Activated naive CD4-positive, alpha-beta T cell treated with anti-CD3 and anti-CD28 coated beads, Interleukin-2, amount 50 U/mL, for 72 hours (primary cell): ENCODE data around the gene TMEM254. TPM values are rescaled to one million over a fixed set of nuclear protein-coding genes. Genes with fewer than 3 reads are reported as not detected.
"Not testable (repeated sequence)": the region's sequence is repeated elsewhere in the genome, so short reads cannot be mapped to it uniquely, and the experiment has no call there.

Experiments used
- ATAC-seq, 2 donors: fragments of 150-1000 bp; cut with Tn5 transposase; 2 replicates each; pipeline ENCODE4 v1.10.0; 2021; ENCODE audit warnings: mild to moderate bottlenecking in 2 of 2, moderate library complexity in 2 of 2
- DNase-seq, 2 donors: peaks; one replicate each; pipeline ENCODE4 v3.0.0; 2021 to 2022; ENCODE audit warnings: low spot score in 2 of 2
- H3K27ac Mint-ChIP-seq, 2 donors: one replicate each; pipeline ENCODE4 v1.8.0; 2022; ENCODE audit warnings: mild to moderate bottlenecking in 2 of 2, mixed read lengths in 2 of 2
- H3K36me3 Mint-ChIP-seq, 2 donors: one replicate each; pipeline ENCODE4 v1.8.0; 2022; ENCODE audit warnings: mixed read lengths in 2 of 2
- H3K9me3 Mint-ChIP-seq, 2 donors: one replicate each; pipeline ENCODE4 v1.8.0; 2022; ENCODE audit warnings: mixed read lengths in 2 of 2
- total RNA-seq, 2 donors: library from RNA; stranded (reverse); gene quantifications; one replicate each; pipeline ENCODE4 v1.2.3, GENCODE V29; 2022

The TMEM254 gene, protein sequence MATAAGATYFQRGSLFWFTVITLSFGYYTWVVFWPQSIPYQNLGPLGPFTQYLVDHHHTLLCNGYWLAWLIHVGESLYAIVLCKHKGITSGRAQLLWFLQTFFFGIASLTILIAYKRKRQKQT
- 10 to 100 TPM in 1 of 2 donors, 1 to 10 TPM in 1; 4.8 to 17.1 TPM for total RNA-seq

DNA sequence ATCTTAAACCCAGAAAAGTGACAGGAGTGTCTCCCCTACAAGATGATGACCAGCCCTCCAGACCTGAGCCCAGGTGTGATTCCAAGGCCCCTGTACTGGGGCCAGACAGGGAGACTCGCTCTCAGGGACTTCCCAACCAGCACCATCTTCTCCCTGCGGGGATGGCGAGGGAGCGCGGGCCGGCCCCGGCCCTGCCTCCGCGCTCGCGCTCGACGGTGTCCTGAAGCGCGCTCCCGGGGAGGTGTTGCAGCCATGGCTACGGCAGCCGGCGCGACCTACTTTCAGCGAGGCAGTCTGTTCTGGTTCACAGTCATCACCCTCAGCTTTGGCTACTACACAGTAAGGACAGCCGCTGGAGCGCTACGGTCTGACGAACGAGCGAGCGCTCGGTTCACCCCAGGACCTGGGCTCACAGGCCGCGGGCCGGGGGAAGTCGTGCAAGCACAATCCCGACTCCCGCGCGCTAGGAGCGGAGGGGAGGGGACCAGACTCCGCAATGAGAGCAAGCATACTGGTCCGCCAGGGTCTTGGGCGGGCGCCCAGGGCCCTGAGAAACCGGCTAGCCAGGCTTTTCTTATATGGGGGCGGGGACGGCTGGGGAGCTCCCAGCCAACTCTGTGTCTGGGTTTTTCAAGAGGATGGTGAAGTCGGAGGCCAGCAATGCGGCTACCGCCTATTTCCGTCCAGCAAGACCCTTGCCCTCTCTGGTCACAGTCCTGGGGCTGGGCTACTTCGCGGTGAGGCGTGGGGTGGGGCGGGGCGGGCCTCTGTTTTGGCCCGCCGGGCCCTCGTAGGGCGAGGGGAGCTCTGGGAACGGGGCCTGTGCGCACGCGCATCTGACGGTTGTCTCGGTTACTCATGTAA lies at the start of gene TMEM254:
Gene TMEM254 (plus strand): TSS at position 218 of the 864 bp plus-strand sequence. CDS start 35 bp downstream, at position 253.
- peak; percentile 75 to 76 for ATAC-seq
- DNase-seq, result peak; percentile 80 to 83
- H3K9me3 Mint-ChIP-seq, result no peaks in the 10 kb centered on the region
- peaks cover 5% of the 10 kb centered on the region in 2 donors for H3K36me3 Mint-ChIP-seq
- peak within 1 kb of the TSS; percentile 92 to 99 for H3K27ac Mint-ChIP-seq

DNA sequence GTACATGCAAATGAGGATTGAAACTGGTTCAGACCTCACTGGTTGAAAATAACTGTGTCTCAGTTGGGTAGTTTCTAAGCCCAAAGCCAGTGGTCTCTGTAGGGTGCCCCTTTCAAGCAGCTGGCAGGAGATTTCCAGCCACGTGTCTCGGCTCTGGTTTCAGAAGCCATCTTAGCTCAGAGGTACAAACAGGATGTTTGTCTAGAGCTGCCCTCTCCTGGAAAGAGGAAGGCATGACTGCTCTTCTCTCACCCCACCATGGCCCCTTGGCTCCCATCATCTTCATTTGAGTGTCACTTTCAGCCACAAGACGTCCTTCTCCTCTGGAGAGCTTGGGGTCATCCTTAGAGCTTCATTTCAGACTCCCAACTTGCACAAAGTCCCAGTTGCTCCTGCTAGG lies 49.3 kb upstream of the TMEM254 start:
- not testable (repeated sequence) for H3K36me3 Mint-ChIP-seq, H3K9me3 Mint-ChIP-seq, DNase-seq
- ATAC-seq, result peak in 1 of 2 donors; percentile 50
- H3K27ac Mint-ChIP-seq, result peak overlapping the region in 1 of 2 donors; percentile 79

DNA sequence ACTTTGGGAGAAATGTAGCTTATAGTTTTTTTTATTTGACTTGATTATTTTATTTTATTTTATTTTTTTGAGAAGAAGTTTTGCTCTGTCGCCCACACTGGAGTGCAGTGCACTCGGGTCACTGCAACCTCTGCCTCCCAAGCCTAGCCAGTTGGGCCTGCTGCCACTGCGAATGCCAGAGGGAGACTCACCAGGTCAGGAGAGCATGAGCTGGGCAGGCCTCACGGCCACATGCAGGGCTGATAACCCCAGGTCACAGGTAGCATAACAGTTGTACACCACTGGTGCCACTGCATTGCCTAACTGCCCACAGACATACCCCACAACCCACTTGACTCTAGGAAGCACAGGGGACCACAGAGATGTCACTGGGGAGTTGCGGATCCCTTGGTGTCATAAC lies 48.6 kb upstream of the TMEM254 start:
- not testable (repeated sequence) for H3K36me3 Mint-ChIP-seq, H3K27ac Mint-ChIP-seq, DNase-seq, ATAC-seq, H3K9me3 Mint-ChIP-seq

DNA sequence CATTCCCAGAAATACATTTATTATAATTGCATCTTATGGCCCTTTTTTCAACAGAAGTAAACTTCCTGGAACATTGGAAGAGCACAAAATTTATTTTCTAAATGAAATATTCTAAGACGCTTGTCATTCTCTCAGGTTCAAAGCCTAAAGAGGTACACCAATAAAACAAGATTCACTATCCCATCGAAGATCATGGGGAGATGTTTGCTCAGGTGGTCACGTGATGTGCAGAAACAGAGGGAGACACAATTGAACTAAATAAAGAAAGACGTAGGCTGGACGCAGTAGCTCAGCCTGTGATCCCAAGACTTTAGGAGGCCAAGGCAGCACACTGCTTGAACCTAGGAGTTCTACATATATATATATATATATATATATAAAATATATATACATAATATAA lies 46.0 kb upstream of the TMEM254 start:
- DNase-seq (no peak), ATAC-seq (no peak)
- Mint-ChIP-seq H3K36me3 (no peaks in the 10 kb centered on the region), H3K27ac (no peak overlapping the region), H3K9me3 (no peaks in the 10 kb centered on the region)

DNA sequence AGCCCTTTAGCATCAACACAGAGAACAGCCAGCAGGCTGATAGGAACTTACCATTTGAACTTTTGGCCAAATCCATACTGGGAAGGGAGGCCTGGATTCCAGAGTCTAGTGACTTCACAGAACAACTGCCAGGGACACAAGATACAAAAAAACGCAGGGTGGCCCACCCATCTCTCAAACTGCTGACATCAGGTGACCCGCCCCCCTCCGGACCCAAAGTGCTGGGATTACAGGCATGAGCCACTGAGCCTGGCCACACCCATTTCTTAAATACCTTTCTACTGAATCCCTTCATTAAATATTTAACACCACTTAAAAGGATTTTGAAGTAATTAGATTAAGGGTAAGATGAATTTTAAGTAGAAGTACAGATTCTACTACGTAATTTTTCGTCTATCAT lies 43.7 kb upstream of the TMEM254 start:
- not testable (repeated sequence) for DNase-seq, H3K27ac Mint-ChIP-seq, H3K36me3 Mint-ChIP-seq, ATAC-seq, H3K9me3 Mint-ChIP-seq

DNA sequence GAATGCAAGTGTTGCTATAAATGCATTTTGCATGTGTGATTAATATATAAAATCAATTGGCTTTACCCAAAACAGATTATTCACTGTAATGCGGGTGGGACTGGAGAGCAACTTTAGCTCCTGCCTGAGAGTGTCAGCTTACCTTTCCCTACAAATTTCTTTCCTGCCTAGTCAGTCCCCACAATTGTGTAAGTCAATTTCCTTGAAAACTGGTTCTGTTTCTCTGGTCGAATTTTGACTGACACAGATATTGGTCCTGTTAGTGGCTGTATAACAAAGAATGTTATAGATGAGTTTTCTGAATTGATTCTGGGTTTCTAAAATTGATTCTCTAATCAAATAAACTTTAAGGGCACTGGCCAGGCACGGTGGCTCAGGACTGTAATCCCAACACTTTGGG lies 43.0 kb upstream of the TMEM254 start:
- ATAC-seq, H3K36me3 Mint-ChIP-seq, DNase-seq, H3K9me3 Mint-ChIP-seq, H3K27ac Mint-ChIP-seq: not testable (repeated sequence)

DNA sequence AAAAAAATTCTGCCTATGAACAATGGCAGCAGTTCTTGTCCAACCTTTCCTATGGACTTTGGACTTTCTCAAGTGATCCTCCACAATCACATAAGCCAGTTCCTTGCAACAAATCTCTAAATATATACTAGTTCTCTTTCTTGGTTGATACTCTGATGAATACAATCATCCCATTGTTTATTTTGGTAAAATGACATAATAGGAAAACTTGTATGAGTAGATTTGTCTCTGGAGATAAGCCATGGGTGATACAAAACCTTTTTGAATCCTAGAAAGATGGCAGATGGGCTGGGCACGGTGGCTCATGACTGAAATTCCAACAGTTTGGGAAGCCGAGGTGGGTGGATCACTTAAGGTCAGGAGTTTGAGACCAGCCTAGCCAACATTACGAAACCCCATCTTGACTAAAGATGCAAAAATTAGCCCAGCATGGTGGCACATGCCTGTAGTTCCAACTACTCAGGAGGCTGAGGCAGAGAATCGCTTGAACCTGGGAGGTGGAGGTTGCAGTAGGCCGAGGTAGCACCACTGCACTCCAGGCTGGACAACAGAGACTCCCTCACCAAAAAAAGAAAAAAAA lies 41.5 kb upstream of the TMEM254 start:
- not testable (repeated sequence) for ATAC-seq, H3K9me3 Mint-ChIP-seq, H3K27ac Mint-ChIP-seq, H3K36me3 Mint-ChIP-seq, DNase-seq

DNA sequence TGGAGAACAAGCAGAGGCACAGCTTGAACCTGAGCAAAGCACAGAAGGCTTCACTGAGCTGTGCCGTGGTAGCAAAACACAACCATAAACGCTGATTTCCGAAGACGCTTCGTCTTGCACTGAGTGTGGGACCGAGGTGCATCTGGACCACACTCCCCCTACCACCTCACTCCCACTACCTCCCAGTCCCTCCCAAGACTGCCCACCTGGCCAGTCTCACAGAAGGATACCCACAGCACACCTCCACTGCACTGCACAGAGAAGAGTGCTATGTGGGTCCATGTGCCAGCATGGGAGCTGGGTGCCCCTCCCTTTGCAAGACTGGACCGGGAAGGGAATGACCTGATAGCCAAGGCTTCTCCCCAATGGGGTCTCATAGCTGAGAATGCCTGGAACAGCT lies 40.2 kb upstream of the TMEM254 start:
- H3K9me3 Mint-ChIP-seq, H3K27ac Mint-ChIP-seq, ATAC-seq, DNase-seq, H3K36me3 Mint-ChIP-seq: not testable (repeated sequence)

DNA sequence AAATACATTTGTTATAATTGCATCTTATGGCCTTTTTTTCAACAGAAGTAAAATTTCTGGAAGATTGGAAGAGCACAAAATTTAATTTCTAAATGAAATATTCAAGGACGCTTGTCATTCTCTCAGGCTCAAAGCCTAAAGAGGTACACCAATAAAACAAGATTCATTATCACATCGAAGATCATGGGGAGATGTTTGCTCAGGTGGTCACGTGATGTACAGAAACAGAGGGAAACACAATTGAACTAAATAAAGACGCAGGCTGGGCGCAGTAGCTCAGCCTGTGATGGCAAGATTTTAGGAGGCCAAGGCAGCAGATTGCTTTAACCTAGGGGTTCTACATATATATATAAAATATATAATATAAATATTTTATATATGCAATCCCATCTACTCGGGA lies 37.3 kb upstream of the TMEM254 start:
- H3K9me3 Mint-ChIP-seq, result no peaks in the 10 kb centered on the region
- no peak for ATAC-seq
- H3K27ac Mint-ChIP-seq, result no peak overlapping the region

DNA sequence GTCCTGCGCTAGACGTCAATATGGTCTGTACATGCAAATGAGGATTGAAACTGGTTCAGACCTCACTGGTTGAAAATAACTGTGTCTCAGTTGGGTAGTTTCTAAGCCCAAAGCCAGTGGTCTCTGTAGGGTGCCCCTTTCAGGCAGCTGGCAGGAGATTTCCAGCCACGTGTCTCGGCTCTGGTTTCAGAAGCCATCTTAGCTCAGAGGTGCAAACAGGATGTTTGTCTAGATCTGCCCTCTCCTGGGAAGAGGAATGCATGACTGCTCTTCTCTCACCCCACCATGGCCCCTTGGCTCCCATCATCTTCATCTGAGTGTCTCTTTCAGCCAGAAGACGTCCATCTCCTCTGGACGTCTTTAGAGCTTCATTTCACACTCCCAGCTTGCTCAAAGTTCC lies 33.5 kb upstream of the TMEM254 start:
- DNase-seq, H3K27ac Mint-ChIP-seq, H3K36me3 Mint-ChIP-seq, ATAC-seq, H3K9me3 Mint-ChIP-seq: not testable (repeated sequence)

More for the DNA sequence above, 37.3 kb upstream of the TMEM254 start:
- no peak for DNase-seq
- no peaks in the 10 kb centered on the region for H3K36me3 Mint-ChIP-seq

DNA sequence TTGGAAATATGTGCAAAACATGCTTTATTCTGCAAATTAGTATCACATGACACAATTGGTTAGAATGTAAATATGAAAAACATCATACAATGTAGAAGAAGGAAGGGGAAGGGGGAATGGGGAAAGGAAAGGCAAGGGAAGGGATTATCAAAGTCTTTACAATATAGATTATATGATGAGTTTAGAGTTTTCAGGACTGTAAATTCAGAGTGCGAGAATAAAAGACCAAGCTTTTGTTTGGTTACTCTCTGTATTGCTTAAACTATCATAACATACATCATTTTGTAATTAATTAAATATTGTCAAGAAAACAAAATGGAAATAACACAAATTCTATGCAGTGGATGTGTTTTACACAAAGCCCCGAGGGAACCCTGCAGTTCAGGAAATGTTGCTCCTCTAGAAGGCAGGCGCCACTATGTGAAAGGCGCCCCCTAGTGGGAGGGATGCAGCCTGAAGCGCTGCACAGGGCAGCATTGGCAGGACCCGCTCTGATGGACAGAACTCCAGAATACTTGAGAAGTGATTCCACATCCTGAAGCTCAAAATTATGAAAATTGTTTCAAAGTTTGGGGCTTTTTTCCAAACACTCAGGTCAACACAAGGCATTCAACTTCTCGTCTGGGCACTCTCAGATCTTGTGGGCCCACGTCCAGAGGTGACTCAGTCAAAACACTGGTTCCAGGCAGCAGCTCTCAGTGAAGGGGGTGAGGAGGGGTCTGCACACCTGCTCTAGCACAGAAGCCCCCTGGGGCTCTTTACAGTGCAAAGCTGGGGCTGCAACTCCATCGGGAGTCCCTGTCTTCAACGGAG lies 31.6 kb upstream of the TMEM254 start:
- ATAC-seq (peak; percentile 89 to 91), DNase-seq (peak; percentile 64 to 88)
- H3K27ac Mint-ChIP-seq, result no peak overlapping the region
- no peaks in the 10 kb centered on the region for H3K9me3 Mint-ChIP-seq
- no peaks in the 10 kb centered on the region for H3K36me3 Mint-ChIP-seq

DNA sequence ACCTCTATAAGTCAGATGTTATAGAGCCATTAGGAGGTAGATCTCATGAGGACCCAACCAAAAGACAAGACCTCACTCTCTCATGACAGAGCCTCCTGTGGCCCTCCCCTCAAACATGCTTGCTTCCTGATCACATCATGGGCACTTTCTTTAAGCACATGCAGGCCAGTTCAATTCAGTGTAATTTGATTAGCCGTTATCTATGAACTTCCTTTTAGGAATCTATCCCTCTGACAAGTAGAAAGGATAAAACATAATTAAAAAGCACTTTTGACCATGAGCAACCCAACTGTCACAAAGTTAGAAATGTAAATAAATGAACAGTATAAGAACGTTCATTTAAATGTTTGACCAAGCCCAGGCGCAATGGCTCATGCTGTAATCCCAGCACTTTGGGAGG lies 27.7 kb upstream of the TMEM254 start:
- no peaks in the 10 kb centered on the region for H3K9me3 Mint-ChIP-seq
- ATAC-seq (no peak), DNase-seq (no peak)
- no peaks in the 10 kb centered on the region for H3K36me3 Mint-ChIP-seq
- no peak overlapping the region for H3K27ac Mint-ChIP-seq

DNA sequence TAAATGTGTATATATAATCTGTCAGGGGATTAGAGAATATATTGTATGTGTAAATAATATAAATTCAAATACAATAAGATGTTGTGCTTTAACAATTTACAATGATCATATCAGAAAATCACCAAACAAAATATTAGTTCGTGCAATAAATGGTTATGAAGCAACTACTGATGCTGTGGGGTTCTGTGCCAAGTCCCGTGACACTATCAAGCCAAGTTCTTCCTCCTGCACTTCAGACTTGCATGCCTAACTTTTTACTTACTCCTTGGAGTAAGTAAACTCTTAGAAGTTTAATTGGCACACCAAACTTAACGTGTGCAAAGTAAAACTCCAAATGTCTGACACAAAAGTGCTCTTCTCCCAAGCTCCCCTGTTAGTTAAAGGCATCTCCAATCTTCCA lies 26.5 kb upstream of the TMEM254 start:
- Mint-ChIP-seq H3K36me3 (no peaks in the 10 kb centered on the region), H3K27ac (no peak overlapping the region), H3K9me3 (no peaks in the 10 kb centered on the region)
- DNase-seq, result no peak
- no peak for ATAC-seq

DNA sequence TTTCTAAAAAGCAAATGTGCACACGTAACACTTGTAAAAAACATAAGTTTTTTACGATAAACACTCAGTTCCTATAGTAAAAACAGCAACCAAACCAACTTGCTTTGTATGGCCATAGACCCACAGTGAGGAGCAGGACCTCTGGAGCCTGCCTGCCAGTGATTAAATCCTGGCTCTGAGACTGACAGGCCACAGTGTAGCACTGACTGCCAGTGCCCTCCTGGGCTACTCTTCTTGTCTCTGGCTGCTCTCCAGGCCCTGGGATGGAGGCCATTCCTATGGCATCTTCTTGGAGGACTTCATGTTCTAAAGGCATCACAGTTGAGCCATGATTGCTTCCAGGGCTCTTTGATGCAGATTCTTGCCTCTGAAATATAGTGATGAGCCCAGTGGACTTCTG lies 22.7 kb upstream of the TMEM254 start:
- Mint-ChIP-seq H3K36me3 (no peaks in the 10 kb centered on the region), H3K9me3 (no peaks in the 10 kb centered on the region), H3K27ac (no peak overlapping the region)
- ATAC-seq, result no peak
- DNase-seq, result no peak

DNA sequence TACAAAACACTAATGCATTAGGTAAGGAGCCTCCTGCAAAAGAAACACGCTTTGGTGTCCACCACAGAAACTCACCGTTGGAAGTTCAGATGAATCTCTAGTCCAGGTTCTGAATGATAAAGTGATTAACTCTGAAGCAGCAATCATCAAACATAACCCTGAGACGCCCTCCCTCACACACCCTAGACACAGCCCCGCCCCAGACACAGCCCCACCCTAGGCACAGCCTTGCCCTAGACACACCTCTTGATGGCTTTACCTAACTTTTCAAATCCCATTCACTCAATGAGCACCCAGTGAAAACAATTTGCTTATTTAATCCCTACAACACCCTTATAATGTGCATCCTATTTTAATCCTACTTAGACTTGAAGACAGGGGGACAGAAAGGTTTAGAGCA lies 21.3 kb upstream of the TMEM254 start:
- DNase-seq (no peak), ATAC-seq (no peak)
- Mint-ChIP-seq H3K27ac (no peak overlapping the region), H3K9me3 (no peaks in the 10 kb centered on the region), H3K36me3 (no peaks in the 10 kb centered on the region)

DNA sequence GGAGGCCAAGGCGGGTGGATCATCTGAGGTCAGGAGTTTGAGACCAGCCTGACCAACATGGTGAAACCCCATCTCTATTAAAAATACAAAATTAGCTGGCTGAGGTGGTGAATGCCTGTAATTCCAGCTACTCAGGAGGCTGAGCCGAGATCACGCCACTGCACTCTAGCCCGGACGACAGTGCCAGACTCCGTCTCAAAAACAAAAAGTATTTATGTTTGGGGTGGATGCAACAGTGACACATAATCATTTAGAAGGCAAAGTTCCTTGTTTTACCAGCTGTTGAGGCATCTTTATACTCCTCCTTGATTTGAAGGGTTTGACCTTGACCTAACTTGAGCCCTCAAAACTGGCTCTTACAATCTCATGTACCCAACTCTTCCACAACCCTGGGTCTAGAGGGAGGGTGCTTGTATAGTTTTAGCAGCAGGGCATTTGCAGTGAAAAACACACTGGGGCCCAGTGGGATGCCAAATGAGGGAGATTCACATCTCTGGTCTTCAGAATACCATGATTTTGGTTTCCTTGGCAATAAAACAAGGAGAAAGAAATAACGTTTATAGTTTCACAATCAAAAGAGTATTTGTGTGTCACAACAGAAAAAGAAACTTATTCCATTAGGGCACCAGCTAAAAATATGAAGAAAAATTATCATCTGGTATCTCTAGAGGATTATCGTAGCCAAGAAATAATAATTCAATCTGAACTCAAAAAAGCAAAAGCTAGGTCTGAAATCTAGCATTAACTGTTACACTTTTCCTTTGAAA lies 14.2 kb upstream of the TMEM254 start:
- Mint-ChIP-seq H3K36me3 (no peaks in the 10 kb centered on the region), H3K9me3 (peaks cover 0 to 5% of the 10 kb centered on the region in 2 donors), H3K27ac (no peak overlapping the region)
- DNase-seq, result no peak
- no peak for ATAC-seq
